PC-3 (cell line): ENCODE data around the gene PCCA.

ENCODE experiments used
- EZH2 ChIP-seq: fragments of 300-600 bp; sonication (generic); IDR thresholded peaks from one replicate; pipeline ENCODE4 v1.6.1; 2017; ENCODE audit warnings: antibody characterized with exemption, mild to moderate bottlenecking, low read length; ENCODE audit not compliant: unreplicated experiment
- EZH2phosphoT487 ChIP-seq: fragments of 300-600 bp; sonication (generic); IDR thresholded peaks from 2 replicates; pipeline ENCODE4 v1.6.1; 2018; ENCODE audit warnings: mild to moderate bottlenecking, antibody characterized with exemption, low read length, borderline replicate concordance
- TF ChIP-seq, protein P1 (sequence below): fragments of 300-600 bp; sonication (generic); conservative IDR thresholded peaks from 2 replicates; pipeline ENCODE4 v1.5.1; 2017; ENCODE audit warnings: antibody characterized with exemption, low read depth, mild to moderate bottlenecking, low read length

DNA sequence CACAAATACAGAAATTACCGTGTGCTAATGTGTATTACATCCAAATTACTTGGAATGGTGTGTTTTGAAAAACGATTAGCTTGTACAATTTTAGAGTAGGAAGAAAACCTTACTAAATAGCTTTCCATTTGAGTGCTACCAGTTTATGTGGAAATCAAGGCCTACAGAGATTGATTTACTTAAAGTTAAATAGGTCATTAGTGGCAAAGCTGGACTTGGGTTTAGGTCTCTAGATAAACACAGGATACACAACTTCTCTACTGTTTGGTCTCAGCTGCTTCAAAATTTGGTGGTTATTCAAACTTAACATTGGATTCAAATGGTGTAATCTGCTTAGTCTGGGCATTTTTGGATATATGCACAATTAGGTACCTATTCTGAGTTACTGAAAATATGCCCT is 21.4 kb downstream of the PCCA start:
- no peak for TF ChIP-seq EZH2
- TF ChIP-seq, protein P1, sequence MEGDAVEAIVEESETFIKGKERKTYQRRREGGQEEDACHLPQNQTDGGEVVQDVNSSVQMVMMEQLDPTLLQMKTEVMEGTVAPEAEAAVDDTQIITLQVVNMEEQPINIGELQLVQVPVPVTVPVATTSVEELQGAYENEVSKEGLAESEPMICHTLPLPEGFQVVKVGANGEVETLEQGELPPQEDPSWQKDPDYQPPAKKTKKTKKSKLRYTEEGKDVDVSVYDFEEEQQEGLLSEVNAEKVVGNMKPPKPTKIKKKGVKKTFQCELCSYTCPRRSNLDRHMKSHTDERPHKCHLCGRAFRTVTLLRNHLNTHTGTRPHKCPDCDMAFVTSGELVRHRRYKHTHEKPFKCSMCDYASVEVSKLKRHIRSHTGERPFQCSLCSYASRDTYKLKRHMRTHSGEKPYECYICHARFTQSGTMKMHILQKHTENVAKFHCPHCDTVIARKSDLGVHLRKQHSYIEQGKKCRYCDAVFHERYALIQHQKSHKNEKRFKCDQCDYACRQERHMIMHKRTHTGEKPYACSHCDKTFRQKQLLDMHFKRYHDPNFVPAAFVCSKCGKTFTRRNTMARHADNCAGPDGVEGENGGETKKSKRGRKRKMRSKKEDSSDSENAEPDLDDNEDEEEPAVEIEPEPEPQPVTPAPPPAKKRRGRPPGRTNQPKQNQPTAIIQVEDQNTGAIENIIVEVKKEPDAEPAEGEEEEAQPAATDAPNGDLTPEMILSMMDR = no peak
- no peak for TF ChIP-seq EZH2phosphoT487
